ENCODE data around the gene CAMK1G. TPM values are rescaled to one million over a fixed set of nuclear protein-coding genes. Genes with fewer than 3 reads are reported as not detected.

Gene CAMK1G
- total RNA-seq, 1 donor from 2014 or later = not detected

- Histone ChIP-seq H3K27ac (replicated peaks) (no peak overlapping the region), H3K27me3 (ENCODE audit: low read depth) (peaks cover 29% of the 10 kb centered on the region), H3K4me3 (no peak overlapping the region), H3K36me3 (no peaks in the 10 kb centered on the region), H3K9me3 (replicated peaks) (no peaks in the 10 kb centered on the region), H3K4me1 (peaks cover 6% of the 10 kb centered on the region)
- no peak for TF ChIP-seq CTCF (IDR thresholded peaks at IDR 0.05; ENCODE audit: borderline replicate concordance)
- intact Hi-C loops (cut with micrococcal nuclease) = no loop called here
- no peak for DNase-seq
These were observed 40.9 kb upstream of the CAMK1G start for GRCh38 chr1:209542585-209542984.

GRCh38 chr1:209544098-209544497 lies 39.4 kb upstream of the CAMK1G start:
- DNase-seq = no peak
- no peaks in the 10 kb centered on the region for H3K36me3 ChIP-seq
- H3K27me3 ChIP-seq (ENCODE audit: low read depth) = peaks cover 24% of the 10 kb centered on the region
- intact Hi-C loops (cut with micrococcal nuclease) = no loop called here
- no peak overlapping the region for H3K4me3 ChIP-seq
- H3K4me1 ChIP-seq = peaks cover 6% of the 10 kb centered on the region
- peak overlapping the region; percentile 65 for H3K27ac ChIP-seq (replicated peaks)
- no peak for TF ChIP-seq CTCF (IDR thresholded peaks at IDR 0.05; ENCODE audit: borderline replicate concordance)
- H3K9me3 ChIP-seq (replicated peaks) = no peaks in the 10 kb centered on the region

- TF ChIP-seq CTCF (IDR thresholded peaks at IDR 0.05; ENCODE audit: borderline replicate concordance) = no peak
These were observed 38.1 kb upstream of the CAMK1G start for GRCh38 chr1:209545423-209545822.

GRCh38 chr1:209546390-209547085 lies 37.0 kb upstream of the CAMK1G start:
- Histone ChIP-seq H3K27me3 (ENCODE audit: low read depth) (peaks cover 17% of the 10 kb centered on the region), H3K9me3 (replicated peaks) (no peaks in the 10 kb centered on the region), H3K4me3 (no peak overlapping the region), H3K4me1 (peaks cover 6% of the 10 kb centered on the region), H3K36me3 (no peaks in the 10 kb centered on the region), H3K27ac (replicated peaks) (no peak overlapping the region)
- DNase-seq = no peak
- TF ChIP-seq CTCF (IDR thresholded peaks at IDR 0.05; ENCODE audit: borderline replicate concordance) = no peak
- intact Hi-C loops (cut with micrococcal nuclease) = no loop called here

More at GRCh38 chr1:209545423-209545822, 38.1 kb upstream of the CAMK1G start:
- no peak for DNase-seq
- Histone ChIP-seq H3K27me3 (ENCODE audit: low read depth) (peaks cover 12% of the 10 kb centered on the region), H3K36me3 (no peaks in the 10 kb centered on the region), H3K9me3 (replicated peaks) (no peaks in the 10 kb centered on the region), H3K4me3 (no peak overlapping the region), H3K27ac (replicated peaks) (no peak overlapping the region), H3K4me1 (peaks cover 6% of the 10 kb centered on the region)
- intact Hi-C loops (cut with micrococcal nuclease) = no loop called here

GRCh38 chr1:209547626-209548025 lies 35.9 kb upstream of the CAMK1G start:
- intact Hi-C loops (cut with micrococcal nuclease) = no loop called here
- DNase-seq = no peak
- TF ChIP-seq CTCF (IDR thresholded peaks at IDR 0.05; ENCODE audit: borderline replicate concordance) = no peak
- Histone ChIP-seq H3K4me3 (no peak overlapping the region), H3K4me1 (peaks cover 6% of the 10 kb centered on the region), H3K36me3 (no peaks in the 10 kb centered on the region), H3K27me3 (ENCODE audit: low read depth) (peaks cover 18% of the 10 kb centered on the region), H3K27ac (replicated peaks) (no peak overlapping the region), H3K9me3 (replicated peaks) (no peaks in the 10 kb centered on the region)

Data from left ventricle myocardium inferior (tissue), 1 donor.